Loucy (cell line): ENCODE results near the gene PRPF38A.

Experiments used
- H2AFZ ChIP-seq: fragments of 200-600 bp; sonication (generic); 2 replicates; pipeline ENCODE4 v1.6.0; 2016; ENCODE audit warnings: antibody characterized with exemption, mild to moderate bottlenecking, low read length, moderate library complexity
- H3F3A ChIP-seq: fragments of 200-600 bp; 2 replicates; pipeline ENCODE4 v1.6.0; 2016; ENCODE audit warnings: antibody characterized with exemption, low read depth, mild to moderate bottlenecking
- H3K27me3 ChIP-seq: fragments of 200-600 bp; sonication (generic); 2 replicates; pipeline ENCODE4 v1.6.1; 2014; ENCODE audit warnings: low read length, mild to moderate bottlenecking; ENCODE audit not compliant: insufficient read depth, poor library complexity, severe bottlenecking
- H3K36me3 ChIP-seq: fragments of 200-600 bp; sonication (generic); 2 replicates; pipeline ENCODE4 v1.6.1; 2016; ENCODE audit warnings: low read length; ENCODE audit not compliant: insufficient read depth
- H3K4me1 ChIP-seq: fragments of 200-600 bp; sonication (generic); 2 replicates; pipeline ENCODE4 v1.5.1; 2014; ENCODE audit warnings: low read length, mild to moderate bottlenecking; ENCODE audit not compliant: insufficient read depth, poor library complexity, severe bottlenecking
- H3K4me2 ChIP-seq: fragments of 200-600 bp; sonication (generic); 2 replicates; pipeline ENCODE4 v1.6.0; 2014; ENCODE audit warnings: antibody characterized with exemption, low read length, low read depth, mild to moderate bottlenecking; ENCODE audit not compliant: poor library complexity, severe bottlenecking
- H3K4me3 ChIP-seq: fragments of 200-600 bp; sonication (generic); 2 replicates; pipeline ENCODE4 v1.5.1; 2014; ENCODE audit warnings: low read length, mild to moderate bottlenecking, mixed read lengths; ENCODE audit not compliant: poor library complexity, severe bottlenecking
- H3K79me2 ChIP-seq: fragments of 200-600 bp; sonication (generic); 2 replicates; pipeline ENCODE4 v1.6.1; 2014; ENCODE audit warnings: low read length; ENCODE audit not compliant: insufficient read depth
- H3K9ac ChIP-seq: fragments of 200-600 bp; sonication (generic); 2 replicates; pipeline ENCODE4 v1.6.0; 2014; ENCODE audit warnings: mild to moderate bottlenecking, low read depth, low read length, moderate library complexity; ENCODE audit not compliant: poor library complexity, severe bottlenecking
- H3K9me2 ChIP-seq: fragments of 200-600 bp; sonication (generic); replicated peaks from 2 replicates; pipeline ENCODE4 v1.6.1; 2016; ENCODE audit warnings: low read depth, low read length, mixed read lengths
- H3K9me3 ChIP-seq: fragments of 200-600 bp; sonication (generic); 2 replicates; pipeline ENCODE4 v1.6.1; 2014; ENCODE audit warnings: mild to moderate bottlenecking, antibody characterized with exemption, low read length, low read depth; ENCODE audit not compliant: insufficient read depth
- H4K20me1 ChIP-seq: fragments of 200-600 bp; sonication (generic); 2 replicates; pipeline ENCODE4 v1.6.0; 2014; ENCODE audit warnings: antibody characterized with exemption, low read length, mild to moderate bottlenecking; ENCODE audit not compliant: insufficient read depth, poor library complexity, severe bottlenecking
- CTCF ChIP-seq: fragments of 200-600 bp; sonication (generic); conservative IDR thresholded peaks from 2 replicates; pipeline ENCODE4 v1.5.1; 2014; ENCODE audit warnings: mild to moderate bottlenecking, antibody characterized with exemption, low read length
- EZH2phosphoT487 ChIP-seq: fragments of 200-600 bp; IDR thresholded peaks from 2 replicates; pipeline ENCODE4 v1.6.1; 2018; ENCODE audit warnings: antibody characterized with exemption, mild to moderate bottlenecking, moderate library complexity, borderline replicate concordance

Gene PRPF38A

DNA sequence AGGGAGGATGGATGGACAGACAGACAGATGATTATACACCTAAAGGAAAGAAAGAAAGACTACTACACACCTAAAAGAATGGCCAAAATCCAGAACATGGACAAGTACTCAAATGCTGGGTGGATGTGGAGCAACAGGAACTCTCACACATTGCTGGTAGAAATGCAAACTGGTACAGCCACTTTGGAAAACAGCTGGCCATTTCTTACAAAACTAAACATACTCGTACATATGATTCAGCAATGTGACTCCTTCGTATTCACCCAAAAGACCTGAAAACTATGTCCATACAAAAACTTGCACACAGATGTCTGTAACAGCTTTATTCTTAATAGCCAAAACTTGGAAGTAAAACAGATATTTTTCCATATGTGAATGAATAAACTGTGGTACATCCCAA is 51.3 kb downstream of the PRPF38A start:
- no peaks in the 10 kb centered on the region for H3K27me3 ChIP-seq
- H3F3A ChIP-seq, result no peaks in the 10 kb centered on the region
- H3K79me2 ChIP-seq, result no peaks in the 10 kb centered on the region
- H3K4me2 ChIP-seq, result no peak overlapping the region
- no peaks in the 10 kb centered on the region for H3K4me1 ChIP-seq
- no peak for TF ChIP-seq EZH2phosphoT487
- no peak for TF ChIP-seq CTCF
- H4K20me1 ChIP-seq, result no peaks in the 10 kb centered on the region
- H2AFZ ChIP-seq, result no peak overlapping the region
- H3K9ac ChIP-seq, result no peak overlapping the region
- H3K4me3 ChIP-seq, result no peak overlapping the region
- H3K36me3 ChIP-seq, result peaks cover 26% of the 10 kb centered on the region; the same call in 1 of the 2 replicates
- no peaks in the 10 kb centered on the region for H3K9me2 ChIP-seq
- H3K9me3 ChIP-seq, result no peaks in the 10 kb centered on the region

DNA sequence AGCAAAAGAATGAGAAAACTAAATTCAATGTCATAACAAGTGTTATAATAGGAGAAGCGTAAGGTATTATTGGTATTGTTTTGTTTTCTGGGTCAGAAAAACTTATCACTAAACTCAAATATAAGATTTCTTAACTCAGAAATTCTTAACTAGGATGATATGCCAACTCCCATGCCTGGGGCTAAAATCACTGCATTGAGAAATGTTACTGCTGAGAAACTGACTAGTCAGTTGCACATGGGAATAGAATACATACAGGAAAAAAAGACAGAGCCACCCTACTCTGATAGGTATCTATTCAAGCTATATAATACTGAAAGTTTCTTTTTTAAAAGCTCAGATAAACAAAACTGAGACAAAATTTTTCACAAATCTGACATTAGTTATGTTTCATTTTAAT is 56.3 kb downstream of the PRPF38A start:
- Histone ChIP-seq H3K4me1 (no peaks in the 10 kb centered on the region), H3K79me2 (no peaks in the 10 kb centered on the region), H2AFZ (no peak overlapping the region), H3K9me3 (no peaks in the 10 kb centered on the region), H3K9me2 (no peaks in the 10 kb centered on the region), H3K4me2 (no peak overlapping the region), H4K20me1 (no peaks in the 10 kb centered on the region), H3K9ac (no peak overlapping the region), H3F3A (0 out of 2 replicates have a peak, but pooled peaks cover 3% of the 10 kb centered on the region), H3K36me3 (peaks cover 16% of the 10 kb centered on the region; the same call in 1 of the 2 replicates), H3K27me3 (no peaks in the 10 kb centered on the region), H3K4me3 (no peak overlapping the region)
- no peak for TF ChIP-seq EZH2phosphoT487
- no peak for TF ChIP-seq CTCF

DNA sequence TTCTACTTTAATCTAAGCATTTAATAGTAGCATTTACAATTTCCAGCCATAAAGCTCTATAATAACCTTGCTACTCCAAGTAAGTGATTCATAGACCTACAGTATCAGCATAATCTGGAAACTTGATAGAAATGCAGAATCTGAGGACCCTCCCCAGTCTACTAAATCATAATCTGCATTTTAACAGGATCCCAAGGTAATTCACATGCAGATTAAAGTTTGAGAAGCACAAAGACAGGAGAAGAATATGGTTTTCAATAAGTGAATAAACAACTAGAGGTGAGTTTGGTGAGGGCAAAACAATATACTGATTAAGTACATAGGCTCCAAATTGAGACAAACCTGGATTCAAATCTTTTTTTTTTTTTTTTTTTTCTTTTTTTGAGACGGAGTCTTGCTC is 57.4 kb downstream of the PRPF38A start:
- Histone ChIP-seq H3K4me1 (no peaks in the 10 kb centered on the region), H3K36me3 (peaks cover 12% of the 10 kb centered on the region; the same call in 1 of the 2 replicates), H3K27me3 (no peaks in the 10 kb centered on the region), H3K9ac (no peak overlapping the region), H3K9me3 (no peaks in the 10 kb centered on the region), H3K4me2 (no peak overlapping the region), H3K4me3 (no peak overlapping the region), H3F3A (0 out of 2 replicates have a peak, but pooled peaks cover 3% of the 10 kb centered on the region), H4K20me1 (no peaks in the 10 kb centered on the region), H2AFZ (no peak overlapping the region), H3K9me2 (no peaks in the 10 kb centered on the region), H3K79me2 (no peaks in the 10 kb centered on the region)
- TF ChIP-seq CTCF (no peak), EZH2phosphoT487 (no peak)
